ENCODE measurements around the gene DSCAM. TPM values are rescaled to one million over a fixed set of nuclear protein-coding genes. Genes with fewer than 3 reads are reported as not detected.
"Not testable (repeated sequence)": the region's sequence is repeated elsewhere in the genome, so short reads cannot be mapped to it uniquely, and the experiment has no call there.

Gene DSCAM
- total RNA-seq, 8 experiments from 2014 or later, result 0.05 to 8.7 (median 4.4) TPM

DNA sequence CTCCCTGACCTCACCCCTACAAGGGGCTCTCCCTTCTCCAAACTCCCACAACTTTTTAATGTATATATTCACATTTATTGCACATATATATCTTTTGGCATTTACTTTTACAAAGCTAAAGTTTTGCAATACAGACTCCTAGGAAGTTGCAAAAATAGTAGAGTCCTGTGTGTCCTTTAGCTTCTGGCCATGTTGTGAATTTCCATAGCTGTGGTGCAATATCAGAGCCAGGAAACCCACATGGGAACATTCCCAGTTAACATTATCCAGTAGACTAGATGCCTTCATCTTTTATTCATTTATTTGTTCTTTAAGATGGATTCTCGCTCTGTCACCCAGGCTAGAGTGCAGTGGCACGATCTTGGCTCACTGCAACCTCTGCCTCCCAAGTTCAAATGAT is 636.7 kb downstream of the DSCAM start:
- in situ Hi-C loops (cut with MboI; ENCODE audit: low pct_unique_long_range_greater_than_20kb in 2 of 9, low sequenced_read_pairs in 9 of 9, unreplicated experiment in 9 of 9), result no loop called here
- Histone ChIP-seq H3K27ac (no peak overlapping the region), H3K4me3 (no peak overlapping the region), H3K4me1 (replicated peaks in 1 of 2) (peaks cover 5 to 7% of the 10 kb centered on the region in 2 donors)
- no peak for ATAC-seq (replicated peaks in 6 of 8)
- 0 to 100% (median 80%) methylated on average over 1 to 2 of the region's 2 CpGs; no CpG with 5 or more reads in 3 of the 10 experiments for WGBS, 10 experiments

DNA sequence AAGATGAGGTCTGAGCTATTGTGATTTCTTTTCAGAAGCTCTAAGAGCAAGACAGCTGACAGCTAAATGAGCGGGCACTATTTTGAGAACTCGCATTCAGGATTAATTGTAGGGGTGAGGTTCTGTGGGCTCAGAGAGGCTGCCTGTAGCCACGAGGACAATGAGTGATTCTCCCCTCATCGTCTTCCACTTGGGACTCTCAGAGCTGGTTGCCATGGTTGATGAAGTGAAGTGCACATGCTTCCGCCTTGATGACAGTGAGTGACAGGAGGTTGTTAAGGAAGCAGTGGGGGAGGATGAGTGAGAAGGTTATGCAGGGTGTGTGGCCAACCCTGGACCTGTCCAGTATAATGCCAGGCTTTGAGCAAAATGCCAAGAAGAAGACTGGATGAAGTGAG is 638.0 kb downstream of the DSCAM start:
- in situ Hi-C loops (cut with MboI; ENCODE audit: low pct_unique_long_range_greater_than_20kb in 2 of 9, low sequenced_read_pairs in 9 of 9, unreplicated experiment in 9 of 9), result no loop called here
- peak in 5 of 8 experiments; percentile 30 to 57 (median 44) for ATAC-seq (replicated peaks in 6 of 8)
- Histone ChIP-seq H3K4me3 (no peak overlapping the region), H3K4me1 (replicated peaks in 1 of 2) (peaks cover 8 to 12% of the 10 kb centered on the region in 2 donors), H3K27ac (no peak overlapping the region)
- WGBS, 10 experiments, result 14 to 68% (median 48%) methylated on average over 2 to 5 of the region's 5 CpGs; no CpG with 5 or more reads in 3 of the 10 experiments

DNA sequence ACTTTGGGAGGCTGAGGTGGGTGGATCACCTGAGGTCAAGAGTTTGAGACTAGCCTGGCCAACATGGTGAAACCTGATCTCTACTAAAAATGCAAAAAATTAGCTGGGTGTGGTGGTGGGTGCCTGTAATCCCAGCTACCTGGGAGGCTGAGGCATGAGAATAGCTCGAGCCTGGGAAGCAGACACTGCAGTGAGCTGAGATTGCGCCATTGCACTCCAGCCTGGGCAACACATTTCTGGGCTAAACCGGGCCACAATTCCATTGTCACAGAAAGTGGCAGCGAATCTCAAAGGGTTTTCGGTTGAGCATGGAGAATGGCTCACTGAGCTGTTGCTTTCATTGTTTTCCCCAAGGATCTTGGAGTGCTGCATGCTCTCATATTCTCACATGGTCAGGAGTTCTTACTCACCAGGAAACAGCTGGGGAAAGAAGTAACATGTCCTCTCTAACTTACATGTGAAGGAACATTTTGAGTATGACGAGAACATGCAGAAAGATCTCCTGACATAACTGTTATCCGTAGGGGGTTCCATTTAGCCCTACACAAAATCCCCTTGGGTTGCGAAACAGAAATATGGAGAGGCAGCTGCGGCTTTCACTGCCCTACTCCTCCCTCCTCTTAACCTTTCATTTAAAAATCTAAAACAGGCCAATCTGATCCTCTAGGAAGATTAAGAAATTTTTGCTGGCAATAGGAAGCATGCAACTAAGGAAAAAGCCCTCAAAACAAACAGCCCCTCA is 638.6 kb downstream of the DSCAM start:
- no peak overlapping the region for H3K4me3 ChIP-seq
- peaks cover 8 to 12% of the 10 kb centered on the region in 2 donors for H3K4me1 ChIP-seq (replicated peaks in 1 of 2)
- WGBS, 10 experiments, result 11 to 93% (median 72%) methylated on average over 2 to 9 of the region's 9 CpGs
- ATAC-seq (replicated peaks in 6 of 8), result no peak
- H3K27ac ChIP-seq, result no peak overlapping the region
- in situ Hi-C loops (cut with MboI; ENCODE audit: low pct_unique_long_range_greater_than_20kb in 2 of 9, low sequenced_read_pairs in 9 of 9, unreplicated experiment in 9 of 9), result no loop called here

DNA sequence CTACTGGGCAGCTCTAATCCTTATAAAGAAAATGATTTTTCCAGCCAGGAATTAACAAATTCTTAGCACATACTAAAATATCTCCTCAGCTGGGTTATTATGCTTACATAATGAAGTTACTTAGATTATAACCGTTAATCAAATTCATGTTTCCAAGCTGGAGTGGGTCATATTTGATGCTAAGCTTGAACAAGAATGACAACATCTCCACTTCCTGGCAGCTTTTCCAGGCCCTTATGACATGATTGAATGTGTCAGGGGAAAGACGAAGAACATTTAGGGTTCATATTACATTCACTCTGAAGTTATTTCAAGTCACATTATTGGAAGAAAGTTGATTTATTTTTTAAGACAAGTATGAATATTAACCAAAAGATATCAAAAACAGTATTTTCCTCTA is 646.0 kb downstream of the DSCAM start:
- H3K4me1 ChIP-seq (replicated peaks in 1 of 2), result peaks cover 8 to 10% of the 10 kb centered on the region in 2 donors
- H3K4me3 ChIP-seq, result no peak overlapping the region
- ATAC-seq (replicated peaks in 6 of 8), result peak in 3 of 8 experiments; percentile 23 to 59 (median 34)
- WGBS, 10 experiments, result 0 to 100% (median 65%) methylated on average over 1 to 2 of the region's 2 CpGs; no CpG with 5 or more reads in 2 of the 10 experiments
- in situ Hi-C loops (cut with MboI; ENCODE audit: low pct_unique_long_range_greater_than_20kb in 2 of 9, low sequenced_read_pairs in 9 of 9, unreplicated experiment in 9 of 9), result no loop called here
- no peak overlapping the region for H3K27ac ChIP-seq

DNA sequence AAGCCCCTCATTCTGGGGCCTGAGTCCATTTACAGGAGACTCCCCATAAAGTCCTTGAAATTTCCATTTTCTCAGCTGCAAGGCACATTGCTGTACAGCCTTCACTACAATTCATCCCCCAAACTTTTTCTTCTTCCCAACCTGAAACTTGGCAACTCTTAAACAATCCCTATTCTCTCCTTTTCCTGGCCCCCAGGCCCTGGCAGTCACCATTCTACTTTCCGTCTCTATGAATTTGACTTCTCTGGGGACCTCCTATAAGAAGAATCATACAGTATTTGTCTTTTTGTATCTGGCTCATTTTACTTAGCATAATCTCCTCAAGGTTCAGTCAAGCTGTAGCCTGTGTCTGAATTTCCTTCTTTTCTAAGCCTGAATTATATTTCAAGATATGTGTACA is 646.8 kb downstream of the DSCAM start:
- 80 to 100% (median 95%) methylated on average over 1 of the region's 1 CpG; no CpG with 5 or more reads in 4 of the 10 experiments for WGBS, 10 experiments
- H3K27ac ChIP-seq, result no peak overlapping the region
- no peak overlapping the region for H3K4me3 ChIP-seq
- peaks cover 1 to 6% of the 10 kb centered on the region in 2 donors for H3K4me1 ChIP-seq (replicated peaks in 1 of 2)
- in situ Hi-C loops (cut with MboI; ENCODE audit: low pct_unique_long_range_greater_than_20kb in 2 of 9, low sequenced_read_pairs in 9 of 9, unreplicated experiment in 9 of 9), result no loop called here
- ATAC-seq (replicated peaks in 6 of 8), result no peak

DNA sequence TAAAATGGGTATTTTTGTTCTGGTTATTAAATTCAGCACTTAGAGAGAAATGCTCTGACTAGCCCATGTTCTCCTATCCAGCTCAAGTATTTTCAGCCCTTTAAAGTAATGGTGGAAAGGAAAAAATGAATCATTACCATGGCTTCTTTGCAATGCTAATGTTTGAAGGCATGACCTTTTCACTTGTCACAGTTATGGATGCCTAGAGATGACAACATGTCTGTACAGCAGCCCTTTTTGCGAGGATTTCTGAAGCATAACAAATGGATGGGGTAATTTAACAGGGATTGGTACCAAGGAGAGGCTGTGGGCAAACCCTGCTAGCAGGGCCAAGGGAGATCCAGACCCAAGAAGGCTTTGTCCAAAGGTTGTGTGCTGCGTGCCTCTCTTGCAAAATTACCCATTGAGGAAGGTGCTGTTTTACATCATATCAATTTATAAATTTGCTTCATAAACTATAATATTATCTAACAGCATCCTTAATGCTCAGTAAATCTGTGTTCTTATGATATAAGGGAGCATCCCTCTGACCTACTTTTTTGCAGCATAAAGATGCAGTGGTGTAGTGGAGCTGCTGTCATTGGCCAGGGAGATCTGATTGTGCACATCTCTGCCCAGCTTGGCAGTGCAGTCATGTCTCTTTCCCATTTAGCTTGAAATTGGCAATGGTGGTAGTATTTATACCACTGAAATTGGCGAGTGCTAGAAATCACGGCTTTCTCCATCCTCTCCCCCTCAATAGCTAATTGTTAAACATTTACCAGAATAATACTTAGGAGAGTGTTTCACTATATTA is 652.6 kb downstream of the DSCAM start:
- peaks cover 12 to 16% of the 10 kb centered on the region in 2 donors for H3K4me1 ChIP-seq (replicated peaks in 1 of 2)
- in situ Hi-C loops (cut with MboI; ENCODE audit: low pct_unique_long_range_greater_than_20kb in 2 of 9, low sequenced_read_pairs in 9 of 9, unreplicated experiment in 9 of 9), result no loop called here
- no peak overlapping the region for H3K4me3 ChIP-seq
- H3K27ac ChIP-seq, result peak overlapping the region; percentile 14 to 17
- 0 to 100% (median 28%) methylated on average over 1 to 4 of the region's 4 CpGs; no CpG with 5 or more reads in 2 of the 10 experiments for WGBS, 10 experiments
- peak; percentile 26 to 93 (median 82) for ATAC-seq (replicated peaks in 6 of 8)

DNA sequence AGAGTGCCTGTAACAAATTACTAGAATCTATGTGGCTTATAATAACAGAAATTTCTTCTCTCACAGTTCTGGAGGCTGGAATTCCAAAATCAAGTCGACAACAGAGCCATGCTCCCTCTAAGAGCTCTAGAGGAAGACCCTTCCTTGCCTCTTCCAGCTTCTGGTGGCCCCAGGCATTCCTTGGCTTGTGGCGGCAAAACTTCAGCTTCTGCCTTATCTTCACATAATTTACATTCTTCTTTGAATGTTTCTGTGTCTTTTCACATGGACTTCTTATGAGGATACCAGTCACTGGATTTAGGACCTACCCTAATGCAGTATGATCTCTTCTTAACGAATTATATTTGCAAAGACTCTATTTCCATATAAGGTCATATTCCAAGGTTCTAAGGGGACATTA is 655.3 kb downstream of the DSCAM start:
- peaks cover 25 to 33% of the 10 kb centered on the region in 2 donors for H3K4me1 ChIP-seq (replicated peaks in 1 of 2)
- ATAC-seq (replicated peaks in 6 of 8), result no peak
- 8 to 100% (median 70%) methylated on average over 1 to 3 of the region's 3 CpGs for WGBS, 10 experiments
- no peak overlapping the region for H3K4me3 ChIP-seq
- H3K27ac ChIP-seq, result no peak overlapping the region
- in situ Hi-C loops (cut with MboI; ENCODE audit: low pct_unique_long_range_greater_than_20kb in 2 of 9, low sequenced_read_pairs in 9 of 9, unreplicated experiment in 9 of 9), result no loop called here

DNA sequence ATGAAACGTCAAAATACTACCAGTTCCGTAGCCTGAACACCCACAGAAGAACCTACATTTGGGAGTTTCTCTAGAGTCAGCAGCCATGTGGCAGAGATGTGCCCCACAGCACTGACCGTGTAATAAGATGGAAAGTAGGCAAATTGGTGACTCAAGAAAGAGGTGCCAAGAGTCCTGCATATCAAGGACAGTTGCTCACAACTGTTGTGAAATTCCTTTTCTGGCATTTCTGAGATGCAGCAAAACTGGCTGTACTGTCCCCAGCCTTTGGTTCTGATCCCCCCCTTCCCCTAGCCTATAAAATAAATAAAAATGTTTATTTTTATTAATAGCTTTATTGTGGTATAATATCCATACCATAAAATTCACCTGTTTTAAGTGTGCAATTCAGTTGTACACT is 655.8 kb downstream of the DSCAM start:
- Histone ChIP-seq H3K27ac (no peak overlapping the region), H3K4me1 (replicated peaks in 1 of 2) (peaks cover 25 to 33% of the 10 kb centered on the region in 2 donors), H3K4me3 (no peak overlapping the region)
- in situ Hi-C loops (cut with MboI; ENCODE audit: low pct_unique_long_range_greater_than_20kb in 2 of 9, low sequenced_read_pairs in 9 of 9, unreplicated experiment in 9 of 9), result no loop called here
- ATAC-seq (replicated peaks in 6 of 8), result no peak
- 17 to 88% (median 63%) methylated on average over 1 to 3 of the region's 3 CpGs; no CpG with 5 or more reads in 4 of the 10 experiments for WGBS, 10 experiments

DNA sequence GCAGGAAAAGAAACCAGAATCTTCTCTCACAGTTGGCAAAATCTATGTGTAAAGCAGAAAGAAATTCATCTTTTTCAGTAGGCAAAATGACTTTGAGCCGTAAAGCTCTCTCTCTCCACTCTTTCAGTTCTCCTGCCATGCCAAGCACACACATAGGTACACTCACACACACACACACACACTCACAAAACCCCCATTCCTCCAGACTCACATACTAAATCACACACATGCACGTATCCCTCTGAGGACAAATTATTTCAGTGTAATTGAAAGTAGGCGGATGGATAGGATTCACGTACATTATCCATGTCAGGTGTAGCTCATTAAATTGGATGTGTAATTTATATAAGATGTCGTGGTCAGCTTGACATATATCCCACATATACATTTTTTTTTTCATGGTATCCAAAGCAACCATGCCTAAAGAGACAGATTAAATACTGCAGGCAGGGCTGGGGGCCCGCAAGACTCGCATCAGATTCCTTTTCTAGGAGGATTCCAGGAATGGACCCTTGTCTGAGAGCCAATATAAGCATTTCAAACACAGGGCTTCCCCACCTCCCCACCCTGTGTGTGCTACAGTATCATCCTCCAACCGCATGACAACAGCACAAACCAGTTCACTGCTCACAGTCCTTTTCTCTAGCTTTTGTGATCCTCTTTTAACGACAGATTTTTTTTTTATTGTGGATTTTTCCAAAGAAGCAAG is 658.9 kb downstream of the DSCAM start:
- 22 to 89% (median 58%) methylated on average over 1 to 8 of the region's 9 CpGs for WGBS, 10 experiments
- peaks cover 13 to 17% of the 10 kb centered on the region in 2 donors for H3K4me1 ChIP-seq (replicated peaks in 1 of 2)
- H3K4me3 ChIP-seq, result no peak overlapping the region
- no peak overlapping the region for H3K27ac ChIP-seq
- in situ Hi-C loops (cut with MboI; ENCODE audit: low pct_unique_long_range_greater_than_20kb in 2 of 9, low sequenced_read_pairs in 9 of 9, unreplicated experiment in 9 of 9), result no loop called here
- ATAC-seq (replicated peaks in 6 of 8), result peak in 5 of 8 experiments; percentile 47 to 89 (median 72)

DNA sequence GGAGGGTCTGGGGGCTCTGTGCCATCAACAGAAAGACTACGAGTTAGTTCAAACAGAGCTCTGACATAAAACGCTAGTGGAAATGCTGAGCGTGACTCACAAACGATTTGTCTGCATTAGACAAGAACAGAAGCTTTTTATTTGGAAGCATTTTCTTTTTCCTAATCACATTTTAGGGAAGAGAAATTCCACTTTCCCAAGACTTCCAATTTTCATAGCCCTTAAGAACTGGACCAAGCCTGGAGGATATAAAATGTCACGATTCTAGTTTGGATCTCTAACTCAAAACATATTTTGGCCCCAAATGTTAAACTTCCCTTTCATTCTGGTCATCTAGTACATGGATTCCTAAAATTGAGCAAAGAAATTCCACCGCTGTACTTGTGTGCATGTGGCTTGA is 659.7 kb downstream of the DSCAM start:
- H3K27ac ChIP-seq, result no peak overlapping the region
- 0 to 100% (median 90%) methylated on average over 1 to 6 of the region's 6 CpGs; no CpG with 5 or more reads in 1 of the 10 experiments for WGBS, 10 experiments
- no peak overlapping the region for H3K4me3 ChIP-seq
- ATAC-seq (replicated peaks in 6 of 8), result no peak
- peaks cover 13 to 17% of the 10 kb centered on the region in 2 donors for H3K4me1 ChIP-seq (replicated peaks in 1 of 2)
- in situ Hi-C loops (cut with MboI; ENCODE audit: low pct_unique_long_range_greater_than_20kb in 2 of 9, low sequenced_read_pairs in 9 of 9, unreplicated experiment in 9 of 9), result no loop called here

DNA sequence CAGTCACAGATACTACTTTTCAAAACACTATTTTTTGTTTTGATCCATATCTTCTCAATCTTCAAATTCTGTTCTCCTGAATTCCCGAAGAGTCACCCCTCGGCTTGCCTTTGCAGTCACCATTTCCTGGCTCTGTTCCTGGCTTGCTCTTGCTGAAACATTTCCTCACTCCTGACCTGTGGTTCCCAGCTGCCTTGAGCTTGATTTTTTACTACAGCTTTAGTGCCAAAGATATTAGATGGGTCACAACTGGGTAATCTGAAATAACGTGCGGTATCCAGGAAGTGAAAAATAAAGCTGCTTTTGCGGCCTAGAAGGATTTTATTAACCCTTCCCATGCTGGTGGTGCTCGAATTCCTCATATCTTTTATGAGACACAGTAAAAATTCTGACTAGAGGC is 660.9 kb downstream of the DSCAM start:
- no peak for ATAC-seq (replicated peaks in 6 of 8)
- Histone ChIP-seq H3K4me3 (no peak overlapping the region), H3K4me1 (replicated peaks in 1 of 2) (peaks cover 13 to 17% of the 10 kb centered on the region in 2 donors), H3K27ac (no peak overlapping the region)
- in situ Hi-C loops (cut with MboI; ENCODE audit: low pct_unique_long_range_greater_than_20kb in 2 of 9, low sequenced_read_pairs in 9 of 9, unreplicated experiment in 9 of 9), result no loop called here
- 15 to 86% (median 55%) methylated on average over 2 to 6 of the region's 6 CpGs; no CpG with 5 or more reads in 3 of the 10 experiments for WGBS, 10 experiments

DNA sequence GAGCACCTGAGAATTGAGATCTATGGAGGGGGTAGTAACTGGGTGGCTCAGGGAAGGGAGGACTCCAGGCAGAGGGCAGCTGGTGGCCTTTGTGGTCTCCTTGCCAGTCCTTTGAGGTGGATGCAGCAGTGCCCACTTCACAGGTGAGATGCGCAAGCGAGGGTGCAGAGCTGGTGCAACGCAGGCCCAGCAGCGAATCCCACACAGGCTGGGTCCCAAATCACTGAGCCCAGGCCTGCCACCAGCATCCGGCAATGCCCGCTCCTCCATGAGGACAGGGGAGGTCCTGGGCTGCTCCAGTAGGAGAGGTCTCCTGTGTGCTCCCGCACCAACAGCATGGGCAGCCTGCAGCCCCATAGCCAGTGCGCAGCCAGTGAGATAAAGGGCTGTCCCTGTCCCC is 661.8 kb downstream of the DSCAM start:
- ATAC-seq (replicated peaks in 6 of 8), result no peak
- no peak overlapping the region for H3K4me3 ChIP-seq
- peaks cover 13 to 17% of the 10 kb centered on the region in 2 donors for H3K4me1 ChIP-seq (replicated peaks in 1 of 2)
- in situ Hi-C loops (cut with MboI; ENCODE audit: low pct_unique_long_range_greater_than_20kb in 2 of 9, low sequenced_read_pairs in 9 of 9, unreplicated experiment in 9 of 9), result no loop called here
- 25 to 100% (median 78%) methylated on average over 1 to 4 of the region's 8 CpGs; no CpG with 5 or more reads in 6 of the 10 experiments for WGBS, 10 experiments
- no peak overlapping the region for H3K27ac ChIP-seq

DNA sequence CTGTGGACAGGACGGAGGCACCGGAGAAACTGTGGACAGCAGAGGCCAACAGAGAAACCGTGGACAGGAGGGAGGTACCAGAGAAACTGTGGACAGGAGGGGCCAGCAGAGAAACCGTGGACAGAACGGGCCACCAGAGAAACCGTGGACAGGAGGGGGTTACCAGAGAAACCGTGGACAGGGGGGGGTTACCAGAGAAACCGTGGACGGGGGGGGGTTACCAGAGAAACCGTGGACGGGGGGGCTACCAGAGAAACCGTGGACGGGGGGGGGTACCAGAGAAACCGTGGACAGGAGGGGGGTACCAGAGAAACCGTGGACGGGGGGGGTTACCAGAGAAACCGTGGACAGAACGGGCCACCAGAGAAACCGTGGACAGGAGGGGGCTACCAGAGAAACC is 664.5 kb downstream of the DSCAM start:
- peaks cover 3 to 10% of the 10 kb centered on the region in 2 donors for H3K4me1 ChIP-seq (replicated peaks in 1 of 2)
- WGBS, 10 experiments, result 50% methylated on average over 3 of the region's 19 CpGs; no CpG with 5 or more reads in 9 of the 10 experiments
- ATAC-seq (replicated peaks in 6 of 8); H3K4me3 ChIP-seq; H3K27ac ChIP-seq; in situ Hi-C loops (cut with MboI; ENCODE audit: low pct_unique_long_range_greater_than_20kb in 2 of 9, low sequenced_read_pairs in 9 of 9, unreplicated experiment in 9 of 9): not testable (repeated sequence)
